Peyer's patch (tissue), 4 donors: ENCODE results near the gene STAG1.

ENCODE experiments used
- POLR2A ChIP-seq, 2 donors: fragments of 450-650 bp; IDR thresholded peaks; one replicate each; pipeline ENCODE4 v1.5.1; 2017; ENCODE audit warnings: antibody characterized with exemption in 2 of 2, mild to moderate bottlenecking in 2 of 2, moderate library complexity in 2 of 2
- TF ChIP-seq, protein P1 (sequence below), 6 experiments: fragments of 450-650 bp in 4 of 6; fragments of 200-600 bp in 2 of 6; sonication (generic) in 1 of 6; IDR thresholded peaks; one replicate each; pipeline ENCODE4 v1.5.1; 2017 to 2019; ENCODE audit warnings: antibody characterized with exemption in 6 of 6, mild to moderate bottlenecking in 3 of 6, moderate library complexity in 1 of 6

GRCh38 chr3:136740351-136740958, 11.7 kb downstream of the STAG1 start:
- TF ChIP-seq, protein P1, sequence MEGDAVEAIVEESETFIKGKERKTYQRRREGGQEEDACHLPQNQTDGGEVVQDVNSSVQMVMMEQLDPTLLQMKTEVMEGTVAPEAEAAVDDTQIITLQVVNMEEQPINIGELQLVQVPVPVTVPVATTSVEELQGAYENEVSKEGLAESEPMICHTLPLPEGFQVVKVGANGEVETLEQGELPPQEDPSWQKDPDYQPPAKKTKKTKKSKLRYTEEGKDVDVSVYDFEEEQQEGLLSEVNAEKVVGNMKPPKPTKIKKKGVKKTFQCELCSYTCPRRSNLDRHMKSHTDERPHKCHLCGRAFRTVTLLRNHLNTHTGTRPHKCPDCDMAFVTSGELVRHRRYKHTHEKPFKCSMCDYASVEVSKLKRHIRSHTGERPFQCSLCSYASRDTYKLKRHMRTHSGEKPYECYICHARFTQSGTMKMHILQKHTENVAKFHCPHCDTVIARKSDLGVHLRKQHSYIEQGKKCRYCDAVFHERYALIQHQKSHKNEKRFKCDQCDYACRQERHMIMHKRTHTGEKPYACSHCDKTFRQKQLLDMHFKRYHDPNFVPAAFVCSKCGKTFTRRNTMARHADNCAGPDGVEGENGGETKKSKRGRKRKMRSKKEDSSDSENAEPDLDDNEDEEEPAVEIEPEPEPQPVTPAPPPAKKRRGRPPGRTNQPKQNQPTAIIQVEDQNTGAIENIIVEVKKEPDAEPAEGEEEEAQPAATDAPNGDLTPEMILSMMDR (IDR thresholded peaks at IDR 0.05): no peak
- no peak for TF ChIP-seq POLR2A (IDR thresholded peaks at IDR 0.05)
